ENCODE data around the gene GDPD3.
A peak's percentile ranks its signal among the peaks of the same experiment; 100 is the strongest.

Gene GDPD3

DNA sequence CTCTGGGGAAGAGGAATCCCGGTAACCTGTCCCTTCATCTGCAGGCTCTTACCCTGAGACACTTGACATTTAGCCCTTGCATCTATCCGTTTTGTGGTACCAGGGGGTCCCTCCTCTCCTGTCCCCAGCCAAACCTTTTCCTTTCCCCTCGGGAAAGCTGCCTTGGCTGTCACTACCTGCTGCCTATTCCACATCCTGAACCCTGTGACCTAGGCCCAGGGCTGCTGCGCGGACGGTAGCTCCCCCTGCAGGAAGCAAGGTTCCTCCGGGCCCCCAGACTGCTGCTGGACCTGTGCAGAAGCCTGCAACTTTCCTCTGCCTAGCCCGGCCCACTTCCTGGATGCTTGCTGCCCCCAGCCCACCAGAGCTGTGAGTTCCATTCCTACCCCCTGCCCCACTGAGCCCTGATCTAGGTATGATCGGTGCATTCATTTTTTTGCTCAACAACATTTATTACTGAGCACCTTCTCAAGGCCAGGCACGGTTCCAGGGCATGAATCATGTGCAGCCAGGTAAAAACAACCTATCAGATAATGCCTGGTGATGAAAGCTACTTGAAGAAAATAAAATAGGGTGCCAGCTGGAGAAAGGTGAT, 58.3 kb downstream of the GDPD3 start:
- peak; percentile 68 for DNase-seq (ENCODE audit: low spot score)
